GM12878 (cell line): ENCODE results near the gene SHROOM3. TPM values are rescaled to one million over a fixed set of nuclear protein-coding genes. Genes with fewer than 3 reads are reported as not detected.

Source experiments
- ATAC-seq: fragments of 200-7000 bp; cut with Tn5 transposase; 3 replicates; pipeline ENCODE4 v1.9.1; 2020; ENCODE audit warnings: mild to moderate bottlenecking, moderate library complexity
- BruUV-seq: library from RNA; stranded (reverse); fragments of 400-500 nt; replicated peaks from 2 replicates; lab custom pipeline; 2021; lab: Mats Ljungman, UMichigan
- CTCF ChIA-PET: fragments of 300-600 bp; sonication (Branson Sonifier 250); formaldehyde crosslinking; extraction: SDS; loops from one replicate; lab custom pipeline; 2021; ENCODE audit warnings: inconsistent platforms; lab: Yijun Ruan, JAX
- POLR2A ChIA-PET: fragments of 350-600 bp; formaldehyde crosslinking; extraction: SDS; loops from one replicate; lab custom pipeline; 2021; ENCODE audit warnings: inconsistent platforms; lab: Charles Lee
- RAD21 ChIA-PET: fragments of 300-600 bp; sonication (Branson Sonifier 250); formaldehyde crosslinking; loops from one replicate; lab custom pipeline; 2023; ENCODE audit warnings: antibody characterized with exemption; ENCODE audit not compliant: unreplicated experiment; lab: Charles Lee
- SMC1A ChIA-PET: fragments of 300-600 bp; sonication (Branson Sonifier 250); formaldehyde crosslinking; loops from one replicate; lab custom pipeline; 2023; ENCODE audit not compliant: unreplicated experiment, uncharacterized antibody; lab: Charles Lee
- DNase-seq: peaks from one replicate; pipeline ENCODE4 v3.0.0-alpha.2; 2011; ENCODE audit warnings: low read depth, low spot score
- FAIRE-seq: peaks from 3 replicates; lab custom pipeline; 2011; peaks lifted over from hg19 to GRCh38; lab: Jason Lieb, UNC
- H2AFZ ChIP-seq: 2 replicates; pipeline ENCODE4 v1.6.0; 2011; ENCODE audit warnings: low read depth, low read length, control low read depth; ENCODE audit not compliant: control insufficient read depth
- H3K27ac ChIP-seq: 2 replicates; pipeline ENCODE4 v1.5.1; 2011; ENCODE audit warnings: control low read depth; ENCODE audit not compliant: control insufficient read depth, insufficient read depth
- H3K27me3 ChIP-seq, 2 experiments: replicated peaks in 1 of 2; 2 replicates each; pipeline versions ENCODE4 v1.6.0 to v1.6.1; 2011; ENCODE audit warnings: low read length in 1 of 2; ENCODE audit not compliant: control insufficient read depth in 2 of 2, insufficient read depth in 2 of 2
- H3K36me3 ChIP-seq, 2 experiments: 2 replicates each; pipeline ENCODE4 v1.5.1; 2011; ENCODE audit warnings: low read length in 1 of 2; ENCODE audit not compliant: control insufficient read depth in 2 of 2, insufficient read depth in 2 of 2
- H3K4me1 ChIP-seq: 2 replicates; pipeline ENCODE4 v1.6.1; 2011; ENCODE audit warnings: mild to moderate bottlenecking, low read length, moderate library complexity, mixed read lengths; ENCODE audit not compliant: control insufficient read depth, insufficient read depth
- H3K4me2 ChIP-seq: 2 replicates; pipeline ENCODE4 v1.6.0; 2011; ENCODE audit warnings: control low read depth; ENCODE audit not compliant: control insufficient read depth, insufficient read depth
- H3K4me3 ChIP-seq: fragments of 200-600 bp; sonication (generic); 2 replicates; pipeline ENCODE4 v1.5.1; 2016
- H3K79me2 ChIP-seq: 2 replicates; pipeline ENCODE4 v1.6.0; 2011; ENCODE audit warnings: low read length; ENCODE audit not compliant: control insufficient read depth, insufficient read depth
- H3K9ac ChIP-seq: 2 replicates; pipeline ENCODE4 v1.8.0; 2011; ENCODE audit warnings: low read length, control low read depth, mixed read lengths; ENCODE audit not compliant: control insufficient read depth, insufficient read depth
- H3K9me3 ChIP-seq: replicated peaks from 3 replicates; pipeline ENCODE4 v1.5.1; 2011; ENCODE audit warnings: mild to moderate bottlenecking, low read length; ENCODE audit not compliant: control insufficient read depth, insufficient read depth
- H4K20me1 ChIP-seq: 2 replicates; pipeline ENCODE4 v1.6.0; 2011; ENCODE audit not compliant: control insufficient read depth, insufficient read depth
- HCFC1 ChIP-seq: fragments of 150-350 bp; IDR thresholded peaks from 2 replicates; pipeline ENCODE4 v1.6.1; 2014; ENCODE audit warnings: low read length
- LARP7 ChIP-seq: fragments of 450-650 bp; IDR thresholded peaks from 2 replicates; pipeline ENCODE4 v1.6.1; 2017; ENCODE audit warnings: mild to moderate bottlenecking
- MEF2A ChIP-seq: IDR thresholded peaks from 2 replicates; pipeline ENCODE4 v1.6.1; 2011; ENCODE audit warnings: low read depth, mild to moderate bottlenecking, low read length, moderate library complexity; ENCODE audit not compliant: insufficient read depth
- MTA2 ChIP-seq: fragments of 450-650 bp; IDR thresholded peaks from 2 replicates; pipeline ENCODE4 v1.6.1; 2016; ENCODE audit warnings: low read depth, mild to moderate bottlenecking, moderate library complexity
- PML ChIP-seq: IDR thresholded peaks from 2 replicates; pipeline ENCODE4 v1.6.1; 2012; ENCODE audit warnings: low read length, inconsistent platforms
- POU2F2 ChIP-seq: IDR thresholded peaks from 3 replicates; pipeline ENCODE4 v1.6.1; 2011; ENCODE audit warnings: low read depth, mild to moderate bottlenecking, low read length, borderline replicate concordance
- RCOR1 ChIP-seq: conservative IDR thresholded peaks from 2 replicates; pipeline ENCODE4 v1.6.1; 2012; ENCODE audit warnings: low read depth, low read length, improper control_type of control experiment
- RUNX3 ChIP-seq: IDR thresholded peaks from 2 replicates; pipeline ENCODE4 v1.6.1; 2012; ENCODE audit warnings: low read length, inconsistent platforms
- ZNF207 ChIP-seq: fragments of 450-650 bp; IDR thresholded peaks from 2 replicates; pipeline ENCODE4 v1.6.1; 2014; ENCODE audit warnings: antibody characterized with exemption, mild to moderate bottlenecking, borderline replicate concordance
- ZNF24 ChIP-seq: fragments of 450-650 bp; IDR thresholded peaks from 2 replicates; pipeline ENCODE4 v1.6.1; 2017; ENCODE audit warnings: antibody characterized with exemption, mild to moderate bottlenecking
- in situ Hi-C: fragments of 300-500 bp; cut with MboI; formaldehyde crosslinking; loops from 9 replicates; pipeline ENCODE4 v1.14.3; 2018; ENCODE audit warnings: mixed read lengths
- intact Hi-C: fragments of 100-400 bp; cut with micrococcal nuclease; formaldehyde crosslinking; loops from one replicate; pipeline ENCODE4 v1.14.2; 2022; ENCODE audit not compliant: unreplicated experiment
- polyA plus RNA-seq, 11 experiments: library from polyadenylated mRNA; depleted of rRNA in 4 of 11; unstranded in 6 of 11; stranded (reverse) in 5 of 11; fragments of >200 nt; fragmentation: Nextera tagmentation in 4 of 11; fragmentation: Illumina TruSeq in 1 of 11; extraction: Ambion mirVana in 4 of 11; extraction: Trizol in 1 of 11; gene quantifications; 1 replicate in 1 of 11; 2 replicates in 10 of 11; pipeline versions ENCODE4 v1.2.1 to v1.2.3, GENCODE V29; 2011 to 2016; ENCODE audit warnings: inconsistent platforms in 2 of 11, missing spikeins in 2 of 11, low read depth in 1 of 11
- total RNA-seq, 4 experiments: library from RNA; depleted of rRNA in 3 of 4; stranded (reverse); fragments of >200 nt in 3 of 4; fragmentation: Illumina TruSeq in 1 of 4; extraction: Trizol in 1 of 4; gene quantifications; 2 replicates each; pipeline versions ENCODE4 v1.2.1 to v1.2.3, GENCODE V29; 2013 to 2021
- TF ChIP-seq, protein P1 (sequence below), 3 experiments: IDR thresholded peaks in 2 of 3; conservative IDR thresholded peaks in 1 of 3; 2 replicates each; pipeline ENCODE4 v1.5.1; 2011; ENCODE audit warnings: low read depth in 3 of 3, low read length in 3 of 3, mild to moderate bottlenecking in 3 of 3, control low read depth in 2 of 3, moderate library complexity in 2 of 3, inconsistent platforms in 1 of 3, mixed read lengths in 1 of 3; ENCODE audit not compliant: control insufficient read depth in 2 of 3, insufficient read depth in 1 of 3; ENCODE audit errors: extremely low read depth in 1 of 3
- TF ChIP-seq, protein P2 (sequence below): fragments of 450-650 bp; conservative IDR thresholded peaks from 2 replicates; pipeline ENCODE4 v1.6.1; 2017; ENCODE audit warnings: mild to moderate bottlenecking, moderate library complexity
- TF ChIP-seq, protein P3 (sequence below): fragments of 450-650 bp; IDR thresholded peaks from 2 replicates; pipeline ENCODE4 v1.6.1; 2016; ENCODE audit warnings: mild to moderate bottlenecking
- TF ChIP-seq, protein P4 (sequence below): IDR thresholded peaks from 2 replicates; pipeline ENCODE4 v1.6.1; 2012; ENCODE audit warnings: low read depth, low read length, improper control_type of control experiment

SHROOM3 gene
- total and polyA plus RNA-seq, 10 of the 15 experiments (the other 5 are each of a cell fraction or from before 2014, with no cell fraction given) = under 0.01 to 0.29 (median 0.08) TPM; not detected in 1

DNA sequence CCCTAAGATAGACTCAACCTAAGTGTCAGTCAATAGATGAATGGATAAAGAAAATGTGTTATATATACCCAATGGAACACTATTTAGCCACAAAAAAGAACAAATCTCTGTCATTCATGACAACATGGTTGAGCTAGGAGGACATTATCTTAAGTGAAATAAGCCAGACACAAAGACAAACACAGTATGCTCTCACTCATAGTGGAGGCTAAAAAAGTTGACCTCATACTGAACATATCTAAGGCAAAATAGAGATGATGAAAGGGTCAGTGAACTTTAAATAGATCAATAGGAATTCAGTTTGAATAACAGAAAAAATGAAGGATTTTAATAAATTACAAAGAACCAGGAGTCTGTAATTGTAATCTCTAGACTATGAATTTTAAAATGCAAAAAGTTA, 356.4 kb downstream of the SHROOM3 start:
- ATAC-seq = no peak
- TF ChIP-seq PML = no peak
- TF ChIP-seq MTA2 = no peak
- TF ChIP-seq POU2F2 = no peak
- TF ChIP-seq, protein P1, sequence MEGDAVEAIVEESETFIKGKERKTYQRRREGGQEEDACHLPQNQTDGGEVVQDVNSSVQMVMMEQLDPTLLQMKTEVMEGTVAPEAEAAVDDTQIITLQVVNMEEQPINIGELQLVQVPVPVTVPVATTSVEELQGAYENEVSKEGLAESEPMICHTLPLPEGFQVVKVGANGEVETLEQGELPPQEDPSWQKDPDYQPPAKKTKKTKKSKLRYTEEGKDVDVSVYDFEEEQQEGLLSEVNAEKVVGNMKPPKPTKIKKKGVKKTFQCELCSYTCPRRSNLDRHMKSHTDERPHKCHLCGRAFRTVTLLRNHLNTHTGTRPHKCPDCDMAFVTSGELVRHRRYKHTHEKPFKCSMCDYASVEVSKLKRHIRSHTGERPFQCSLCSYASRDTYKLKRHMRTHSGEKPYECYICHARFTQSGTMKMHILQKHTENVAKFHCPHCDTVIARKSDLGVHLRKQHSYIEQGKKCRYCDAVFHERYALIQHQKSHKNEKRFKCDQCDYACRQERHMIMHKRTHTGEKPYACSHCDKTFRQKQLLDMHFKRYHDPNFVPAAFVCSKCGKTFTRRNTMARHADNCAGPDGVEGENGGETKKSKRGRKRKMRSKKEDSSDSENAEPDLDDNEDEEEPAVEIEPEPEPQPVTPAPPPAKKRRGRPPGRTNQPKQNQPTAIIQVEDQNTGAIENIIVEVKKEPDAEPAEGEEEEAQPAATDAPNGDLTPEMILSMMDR (IDR thresholded peaks at IDR 0.05 in 2 of 3, conservative IDR thresholded peaks at IDR 0.05 in 1 of 3; ENCODE audit: control insufficient read depth in 2 of 3, extremely low read depth in 1 of 3, insufficient read depth in 1 of 3, low read depth in 3 of 3, low read length in 3 of 3) = no peak
- Histone ChIP-seq H3K27ac (no peak overlapping the region), H3K36me3 (no peaks in the 10 kb centered on the region), H4K20me1 (no peaks in the 10 kb centered on the region), H3K4me1 (no peaks in the 10 kb centered on the region), H3K4me2 (no peak overlapping the region), H3K9ac (no peak overlapping the region), H2AFZ (no peak overlapping the region), H3K4me3 (no peak overlapping the region), H3K27me3 (no peaks in the 10 kb centered on the region), H3K79me2 (no peaks in the 10 kb centered on the region), H3K9me3 (no peaks in the 10 kb centered on the region; the same call in 2 of the 3 replicates)
- CTCF ChIA-PET = no interaction called here
- POLR2A ChIA-PET = no interaction called here
- BruUV-seq = no TSS peak
- RAD21 ChIA-PET = no interaction called here
- SMC1A ChIA-PET = interaction anchor here (0.6 kb wide), 1 partner anchor 171 kb away, joined by 3 read pairs; no protein-coding TSS in a partner anchor
- intact Hi-C loops = no loop called here
- FAIRE-seq = no peak
- in situ Hi-C loops = no loop called here
- DNase-seq = no peak

DNA sequence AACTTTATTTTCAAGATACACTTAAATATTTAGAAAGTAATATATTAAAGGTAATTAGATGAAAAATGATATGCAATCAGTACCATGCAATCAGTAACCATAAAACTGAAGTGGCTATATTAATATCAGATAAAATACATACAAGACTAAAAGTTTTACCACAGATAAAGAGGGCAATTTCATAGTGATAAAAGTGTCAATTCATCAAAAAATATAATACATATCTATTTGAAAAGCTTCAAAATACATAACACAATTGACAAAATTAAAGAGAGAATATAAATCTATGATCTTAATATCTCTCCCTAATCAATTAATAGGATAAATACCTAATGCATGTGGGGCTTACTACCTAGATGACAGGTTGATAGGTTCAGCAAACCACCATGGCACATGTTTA, 357.4 kb downstream of the SHROOM3 start:
- Histone ChIP-seq H4K20me1 (no peaks in the 10 kb centered on the region), H2AFZ (no peak overlapping the region), H3K27ac (no peak overlapping the region), H3K4me1 (no peaks in the 10 kb centered on the region), H3K36me3 (no peaks in the 10 kb centered on the region), H3K9me3 (no peaks in the 10 kb centered on the region; the same call in 2 of the 3 replicates), H3K4me3 (no peak overlapping the region), H3K79me2 (no peaks in the 10 kb centered on the region), H3K27me3 (no peaks in the 10 kb centered on the region), H3K9ac (no peak overlapping the region), H3K4me2 (no peak overlapping the region)
- ATAC-seq = no peak
- POLR2A ChIA-PET = no interaction called here
- in situ Hi-C loops (no loop called here), intact Hi-C loops (no loop called here)
- RAD21 ChIA-PET = no interaction called here
- no peak for DNase-seq
- CTCF ChIA-PET = no interaction called here
- no peak for TF ChIP-seq RCOR1
- TF ChIP-seq, protein P2, sequence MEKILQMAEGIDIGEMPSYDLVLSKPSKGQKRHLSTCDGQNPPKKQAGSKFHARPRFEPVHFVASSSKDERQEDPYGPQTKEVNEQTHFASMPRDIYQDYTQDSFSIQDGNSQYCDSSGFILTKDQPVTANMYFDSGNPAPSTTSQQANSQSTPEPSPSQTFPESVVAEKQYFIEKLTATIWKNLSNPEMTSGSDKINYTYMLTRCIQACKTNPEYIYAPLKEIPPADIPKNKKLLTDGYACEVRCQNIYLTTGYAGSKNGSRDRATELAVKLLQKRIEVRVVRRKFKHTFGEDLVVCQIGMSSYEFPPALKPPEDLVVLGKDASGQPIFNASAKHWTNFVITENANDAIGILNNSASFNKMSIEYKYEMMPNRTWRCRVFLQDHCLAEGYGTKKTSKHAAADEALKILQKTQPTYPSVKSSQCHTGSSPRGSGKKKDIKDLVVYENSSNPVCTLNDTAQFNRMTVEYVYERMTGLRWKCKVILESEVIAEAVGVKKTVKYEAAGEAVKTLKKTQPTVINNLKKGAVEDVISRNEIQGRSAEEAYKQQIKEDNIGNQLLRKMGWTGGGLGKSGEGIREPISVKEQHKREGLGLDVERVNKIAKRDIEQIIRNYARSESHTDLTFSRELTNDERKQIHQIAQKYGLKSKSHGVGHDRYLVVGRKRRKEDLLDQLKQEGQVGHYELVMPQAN = no peak
- TF ChIP-seq ZNF24 = no peak
- TF ChIP-seq HCFC1 = no peak
- TF ChIP-seq MEF2A = no peak
- TF ChIP-seq, protein P3, sequence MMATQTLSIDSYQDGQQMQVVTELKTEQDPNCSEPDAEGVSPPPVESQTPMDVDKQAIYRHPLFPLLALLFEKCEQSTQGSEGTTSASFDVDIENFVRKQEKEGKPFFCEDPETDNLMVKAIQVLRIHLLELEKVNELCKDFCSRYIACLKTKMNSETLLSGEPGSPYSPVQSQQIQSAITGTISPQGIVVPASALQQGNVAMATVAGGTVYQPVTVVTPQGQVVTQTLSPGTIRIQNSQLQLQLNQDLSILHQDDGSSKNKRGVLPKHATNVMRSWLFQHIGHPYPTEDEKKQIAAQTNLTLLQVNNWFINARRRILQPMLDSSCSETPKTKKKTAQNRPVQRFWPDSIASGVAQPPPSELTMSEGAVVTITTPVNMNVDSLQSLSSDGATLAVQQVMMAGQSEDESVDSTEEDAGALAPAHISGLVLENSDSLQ = no peak
- TF ChIP-seq, protein P4, sequence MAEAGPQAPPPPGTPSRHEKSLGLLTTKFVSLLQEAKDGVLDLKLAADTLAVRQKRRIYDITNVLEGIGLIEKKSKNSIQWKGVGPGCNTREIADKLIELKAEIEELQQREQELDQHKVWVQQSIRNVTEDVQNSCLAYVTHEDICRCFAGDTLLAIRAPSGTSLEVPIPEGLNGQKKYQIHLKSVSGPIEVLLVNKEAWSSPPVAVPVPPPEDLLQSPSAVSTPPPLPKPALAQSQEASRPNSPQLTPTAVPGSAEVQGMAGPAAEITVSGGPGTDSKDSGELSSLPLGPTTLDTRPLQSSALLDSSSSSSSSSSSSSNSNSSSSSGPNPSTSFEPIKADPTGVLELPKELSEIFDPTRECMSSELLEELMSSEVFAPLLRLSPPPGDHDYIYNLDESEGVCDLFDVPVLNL = no peak
- no peak for TF ChIP-seq LARP7
- TF ChIP-seq ZNF207 = no peak
- TF ChIP-seq RUNX3 = no peak
- SMC1A ChIA-PET = no interaction called here
- FAIRE-seq = no peak
- BruUV-seq = no TSS peak
